ENCODE data around the gene AVPR1B.

AVPR1B gene

DNA sequence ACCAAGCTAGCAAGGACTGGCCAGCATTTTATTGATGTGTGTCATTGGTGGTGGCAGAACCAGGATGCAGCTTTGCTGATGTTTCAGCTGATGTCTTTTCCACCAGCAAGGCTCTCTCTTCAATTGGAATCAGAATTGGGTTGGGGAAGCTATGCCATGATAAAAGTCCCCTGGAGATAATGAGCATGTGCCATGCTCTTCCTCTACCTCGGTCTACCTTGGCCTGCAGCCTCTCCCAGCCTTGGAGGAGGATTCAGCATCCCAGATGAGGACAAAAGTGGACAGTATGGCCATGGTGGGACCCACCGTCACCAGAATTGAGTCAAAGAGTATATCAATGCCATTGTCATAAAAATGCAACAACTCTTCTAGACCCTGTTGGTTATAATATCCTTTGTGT is 8.6 kb downstream of the AVPR1B start:
- TF ChIP-seq, protein P1, sequence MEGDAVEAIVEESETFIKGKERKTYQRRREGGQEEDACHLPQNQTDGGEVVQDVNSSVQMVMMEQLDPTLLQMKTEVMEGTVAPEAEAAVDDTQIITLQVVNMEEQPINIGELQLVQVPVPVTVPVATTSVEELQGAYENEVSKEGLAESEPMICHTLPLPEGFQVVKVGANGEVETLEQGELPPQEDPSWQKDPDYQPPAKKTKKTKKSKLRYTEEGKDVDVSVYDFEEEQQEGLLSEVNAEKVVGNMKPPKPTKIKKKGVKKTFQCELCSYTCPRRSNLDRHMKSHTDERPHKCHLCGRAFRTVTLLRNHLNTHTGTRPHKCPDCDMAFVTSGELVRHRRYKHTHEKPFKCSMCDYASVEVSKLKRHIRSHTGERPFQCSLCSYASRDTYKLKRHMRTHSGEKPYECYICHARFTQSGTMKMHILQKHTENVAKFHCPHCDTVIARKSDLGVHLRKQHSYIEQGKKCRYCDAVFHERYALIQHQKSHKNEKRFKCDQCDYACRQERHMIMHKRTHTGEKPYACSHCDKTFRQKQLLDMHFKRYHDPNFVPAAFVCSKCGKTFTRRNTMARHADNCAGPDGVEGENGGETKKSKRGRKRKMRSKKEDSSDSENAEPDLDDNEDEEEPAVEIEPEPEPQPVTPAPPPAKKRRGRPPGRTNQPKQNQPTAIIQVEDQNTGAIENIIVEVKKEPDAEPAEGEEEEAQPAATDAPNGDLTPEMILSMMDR (IDR thresholded peaks at IDR 0.05; ENCODE audit: low read depth, low read length) = no peak
- no peak for DNase-seq (ENCODE audit: low read depth in 2 of 2)
- H3K4me3 ChIP-seq (replicated peaks in 1 of 2; ENCODE audit: low read depth in 2 of 2, low read length in 2 of 2) = no peak overlapping the region

DNA sequence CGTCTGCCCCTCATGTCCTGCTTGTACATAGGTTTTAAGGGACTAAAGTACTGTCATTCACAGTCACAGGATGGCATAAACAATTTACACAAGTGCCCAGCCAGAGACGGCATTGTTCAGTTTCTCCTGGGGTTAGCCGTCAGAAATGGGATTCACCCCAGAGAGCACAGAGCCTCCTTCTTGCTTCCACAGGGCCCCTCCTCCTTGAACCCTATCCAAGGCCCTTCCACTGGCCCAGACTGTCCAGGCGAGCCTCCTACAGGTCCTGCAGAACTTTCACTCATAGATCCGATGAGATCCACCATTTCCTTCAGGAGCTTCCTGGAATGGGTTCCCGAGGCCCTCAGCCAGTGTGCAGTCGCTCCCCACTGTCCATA is 10.0 kb downstream of the AVPR1B start:
- no peak for DNase-seq (ENCODE audit: low read depth in 2 of 2)
- H3K4me3 ChIP-seq (replicated peaks in 1 of 2; ENCODE audit: low read depth in 2 of 2, low read length in 2 of 2) = no peak overlapping the region
- TF ChIP-seq, protein P1 (IDR thresholded peaks at IDR 0.05; ENCODE audit: low read depth, low read length) = no peak

DNA sequence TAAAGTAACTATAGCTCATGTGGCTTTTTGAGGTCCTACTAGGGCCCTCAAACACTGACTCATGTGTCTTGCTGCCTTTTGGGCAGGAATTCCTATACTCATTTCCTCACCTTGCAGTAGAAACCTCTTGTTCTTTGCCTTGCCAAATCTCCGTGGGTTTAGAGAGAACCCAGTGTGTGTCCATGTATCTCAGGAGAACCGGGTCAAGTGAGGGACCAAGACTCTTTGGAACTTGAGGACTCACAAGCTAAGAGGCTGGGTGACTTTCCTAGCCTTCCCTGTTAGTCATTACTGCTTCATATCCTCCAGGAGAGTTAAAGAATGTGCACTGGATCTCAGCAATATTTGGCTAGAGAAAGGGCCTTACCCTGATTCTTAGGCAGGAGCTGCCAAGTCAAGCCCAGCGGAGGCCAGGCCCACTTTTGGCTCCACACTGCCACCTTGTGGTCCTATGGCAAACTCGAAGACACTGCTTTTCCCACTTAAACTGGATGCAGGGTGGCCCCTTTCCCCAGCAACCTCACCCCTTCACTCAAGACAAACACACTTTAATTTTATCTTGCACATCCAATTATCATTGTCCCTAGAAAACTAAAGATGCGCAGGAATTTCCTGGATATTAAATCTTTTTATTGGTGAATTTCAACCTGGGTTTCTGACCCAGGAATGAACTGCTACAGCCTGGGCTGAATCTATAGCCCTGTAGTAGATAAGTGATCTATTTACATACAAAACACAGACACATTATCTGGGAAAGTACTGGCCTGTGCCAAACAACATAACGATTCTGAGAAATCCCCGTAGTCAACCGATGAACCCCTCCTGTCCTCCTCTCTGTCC is 10.6 kb downstream of the AVPR1B start:
- TF ChIP-seq, protein P1 (IDR thresholded peaks at IDR 0.05; ENCODE audit: low read depth, low read length) = peak; percentile 84
- H3K4me3 ChIP-seq (replicated peaks in 1 of 2; ENCODE audit: low read depth in 2 of 2, low read length in 2 of 2) = no peak overlapping the region
- DNase-seq (ENCODE audit: low read depth in 2 of 2) = peak; percentile 88 to 91

DNA sequence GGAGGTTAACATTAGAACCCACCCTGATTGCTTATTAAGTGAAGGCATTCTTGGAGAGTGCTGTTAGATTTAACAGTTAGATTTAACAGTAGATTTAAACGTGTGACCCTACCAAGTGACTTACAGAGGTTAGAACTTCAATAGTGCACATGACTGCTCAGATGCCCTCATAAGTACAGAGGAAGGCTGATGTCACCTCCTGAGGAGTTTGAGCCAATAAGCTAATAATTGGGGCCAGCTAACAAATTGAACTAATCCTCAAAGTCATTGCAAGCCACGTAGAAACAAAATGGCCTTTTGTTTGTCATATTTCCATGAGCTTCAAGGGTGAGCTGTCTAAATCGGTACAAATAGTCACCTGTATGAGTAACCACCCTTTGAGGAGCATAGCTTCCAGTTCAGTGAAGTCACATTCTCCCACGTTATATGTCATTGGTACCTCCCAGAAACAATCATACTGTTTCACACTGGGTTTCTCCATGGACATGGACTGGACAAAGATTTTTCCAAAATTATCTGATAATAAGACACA is 11.7 kb downstream of the AVPR1B start:
- H3K4me3 ChIP-seq (replicated peaks in 1 of 2; ENCODE audit: low read depth in 2 of 2, low read length in 2 of 2) = no peak overlapping the region
- TF ChIP-seq, protein P1 (IDR thresholded peaks at IDR 0.05; ENCODE audit: low read depth, low read length) = no peak
- DNase-seq (ENCODE audit: low read depth in 2 of 2) = no peak

DNA sequence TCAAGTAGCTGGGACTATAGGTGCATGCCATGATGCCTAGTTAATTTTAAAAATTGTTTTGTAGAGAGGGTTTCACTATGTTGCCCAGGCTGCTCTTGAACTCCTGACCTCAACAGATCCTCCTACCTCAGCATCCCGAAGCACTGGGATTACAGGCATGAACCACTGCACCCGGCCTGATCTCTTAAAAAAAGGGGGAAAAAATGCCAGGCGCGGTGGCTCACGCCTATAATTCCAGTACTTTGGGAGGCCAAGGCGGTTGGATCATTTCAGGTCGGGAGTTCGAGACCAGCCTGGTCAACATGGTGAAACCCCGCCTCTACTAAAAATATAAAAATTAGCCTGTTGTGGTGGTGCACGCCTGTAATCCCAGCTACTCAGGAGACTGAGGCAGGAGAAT is 13.2 kb downstream of the AVPR1B start:
- TF ChIP-seq, protein P1 (IDR thresholded peaks at IDR 0.05; ENCODE audit: low read depth, low read length) = no peak
- DNase-seq (ENCODE audit: low read depth in 2 of 2) = no peak
- no peak overlapping the region for H3K4me3 ChIP-seq (replicated peaks in 1 of 2; ENCODE audit: low read depth in 2 of 2, low read length in 2 of 2)

DNA sequence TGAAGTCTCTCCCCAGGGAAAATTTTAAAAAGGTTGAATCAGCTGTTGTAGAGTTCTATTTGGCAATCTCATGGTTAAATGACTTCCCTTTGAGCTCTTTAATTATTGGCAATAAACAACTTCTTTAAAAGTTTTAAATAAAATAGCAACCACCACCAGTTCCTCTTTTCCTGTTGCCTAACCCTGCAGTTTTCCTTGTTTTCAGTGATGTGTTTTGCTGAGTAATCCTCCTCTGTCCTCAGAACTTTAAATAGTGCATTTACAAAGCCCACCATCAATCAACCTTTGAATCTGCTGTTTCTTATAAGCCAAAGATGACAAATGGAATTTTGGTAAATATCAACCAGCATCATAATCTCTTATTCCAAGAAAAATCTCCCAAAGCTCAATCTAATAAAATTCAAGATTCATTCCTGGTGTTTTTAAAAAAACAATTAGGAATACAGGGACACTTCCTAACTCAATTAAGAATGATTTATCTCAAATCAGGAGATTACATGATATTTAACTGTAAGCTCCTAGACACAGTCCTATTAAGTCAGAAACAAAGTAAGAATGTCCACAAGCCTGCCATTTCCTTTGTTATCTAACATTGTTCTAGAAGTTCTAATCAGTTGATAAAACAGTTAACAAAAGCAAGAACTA is 14.8 kb downstream of the AVPR1B start:
- H3K4me3 ChIP-seq (replicated peaks in 1 of 2; ENCODE audit: low read depth in 2 of 2, low read length in 2 of 2) = no peak overlapping the region
- DNase-seq (ENCODE audit: low read depth in 2 of 2) = peak in 1 of 2 donors; percentile 12
- TF ChIP-seq, protein P1 (IDR thresholded peaks at IDR 0.05; ENCODE audit: low read depth, low read length) = no peak

Data from cardiac fibroblast (primary cell).